Inferior parietal cortex (tissue), 1 donor: Measurements from ENCODE around the gene NCOA1.
"Not testable (repeated sequence)": the region's sequence is repeated elsewhere in the genome, so short reads cannot be mapped to it uniquely, and the experiment has no call there.

Experiments
- DNase-seq: peaks from one replicate; pipeline ENCODE4 v3.0.0-alpha.2; 2016; ENCODE audit errors: extremely low spot score

NCOA1 gene

GRCh38 chr2:24626131-24626530 lies 135.1 kb downstream of the NCOA1 start:
- DNase-seq, result no peak

GRCh38 chr2:24628746-24629145 lies 137.7 kb downstream of the NCOA1 start:
- no peak for DNase-seq

- no peak for DNase-seq
These were observed 141.1 kb downstream of the NCOA1 start for GRCh38 chr2:24632172-24632571.

- DNase-seq, result no peak
These were observed 144.1 kb downstream of the NCOA1 start for GRCh38 chr2:24635181-24635580.

- DNase-seq, result no peak
These were observed 147.5 kb downstream of the NCOA1 start for GRCh38 chr2:24638568-24638967.

- DNase-seq, result no peak
These were observed 151.3 kb downstream of the NCOA1 start for GRCh38 chr2:24642351-24642750.

GRCh38 chr2:24643051-24643450 lies 152.0 kb downstream of the NCOA1 start:
- DNase-seq, result peak; percentile 34

GRCh38 chr2:24644032-24644431 lies 153.0 kb downstream of the NCOA1 start:
- DNase-seq, result no peak

- no peak for DNase-seq
These were observed 160.1 kb downstream of the NCOA1 start for GRCh38 chr2:24650997-24651642.

- no peak for DNase-seq
These were observed 160.6 kb downstream of the NCOA1 start for GRCh38 chr2:24651643-24652003.

- DNase-seq, result no peak
These were observed 161.5 kb downstream of the NCOA1 start for GRCh38 chr2:24652265-24653182.

- DNase-seq, result no peak
These were observed 166.8 kb downstream of the NCOA1 start for GRCh38 chr2:24657818-24658217.

GRCh38 chr2:24658531-24659202 lies 167.6 kb downstream of the NCOA1 start:
- no peak for DNase-seq

- DNase-seq, result no peak
These were observed 168.8 kb downstream of the NCOA1 start for GRCh38 chr2:24659862-24660261.

- no peak for DNase-seq
These were observed 176.5 kb downstream of the NCOA1 start for GRCh38 chr2:24667542-24667941.

- DNase-seq, result no peak
These were observed 180.2 kb downstream of the NCOA1 start for GRCh38 chr2:24671230-24671629.

- DNase-seq, result no peak
These were observed 181.5 kb downstream of the NCOA1 start for GRCh38 chr2:24672589-24672988.

GRCh38 chr2:24675338-24675737 lies 184.3 kb downstream of the NCOA1 start:
- DNase-seq, result no peak

- DNase-seq, result no peak
These were observed 185.4 kb downstream of the NCOA1 start for GRCh38 chr2:24676493-24676892.

- DNase-seq, result not testable (repeated sequence)
These were observed 187.0 kb downstream of the NCOA1 start for GRCh38 chr2:24678066-24678465.

- DNase-seq, result no peak
These were observed 189.1 kb downstream of the NCOA1 start for GRCh38 chr2:24680196-24680595.

GRCh38 chr2:24682304-24682703 lies 191.2 kb downstream of the NCOA1 start:
- no peak for DNase-seq

- no peak for DNase-seq
These were observed 192.4 kb downstream of the NCOA1 start for GRCh38 chr2:24683408-24683807.
